CD4-positive, alpha-beta T cell treated with Interleukin-2 at 100 ng/mL for 4 hours (primary cell): ENCODE data around the gene JOSD1.
"Not testable (repeated sequence)": the region's sequence is repeated elsewhere in the genome, so short reads cannot be mapped to it uniquely, and the experiment has no call there.

Source experiments
- DNase-seq: peaks from one replicate; pipeline ENCODE4 v3.0.0-alpha.2; 2020; ENCODE audit warnings: low spot score

JOSD1 gene

GRCh38 chr22:38684895-38685294 lies 15.8 kb downstream of the JOSD1 start:
- no peak for DNase-seq

GRCh38 chr22:38681582-38682335 lies 19.0 kb downstream of the JOSD1 start, which contains the start of gene TOMM22:
TOMM22 (plus strand) TSS chr22:38681957; CDS start chr22:38681979, 22 bp downstream.
- DNase-seq = peak; percentile 85

- DNase-seq = no peak
Observed at GRCh38 chr22:38675833-38676232, 24.9 kb downstream of the JOSD1 start.

GRCh38 chr22:38674888-38675287 lies 25.9 kb downstream of the JOSD1 start:
- DNase-seq = no peak

GRCh38 chr22:38657045-38657909 lies 43.5 kb downstream of the JOSD1 start:
- DNase-seq = peak; percentile 26

GRCh38 chr22:38656256-38657044 lies 44.3 kb downstream of the JOSD1 start, which contains the start of the genes CBY1 and FAM227A:
CBY1 (plus strand) TSS chr22:38656638; CDS start chr22:38668055, 11,417 bp downstream.
FAM227A (minus strand) TSS chr22:38656392; CDS start chr22:38650168, 6,224 bp downstream.
- DNase-seq = peak; percentile 87

GRCh38 chr22:38655519-38656255 lies 45.1 kb downstream of the JOSD1 start:
- DNase-seq = no peak

- DNase-seq = no peak
Observed at GRCh38 chr22:38653741-38654140, 47.0 kb downstream of the JOSD1 start.

GRCh38 chr22:38652859-38653258 lies 47.9 kb downstream of the JOSD1 start:
- no peak for DNase-seq

- no peak for DNase-seq
Observed at GRCh38 chr22:38649841-38650522, 50.8 kb downstream of the JOSD1 start.

GRCh38 chr22:38645430-38645829 lies 55.3 kb downstream of the JOSD1 start:
- no peak for DNase-seq

- DNase-seq = not testable (repeated sequence)
Observed at GRCh38 chr22:38644245-38644644, 56.5 kb downstream of the JOSD1 start.

GRCh38 chr22:38641476-38642040 lies 59.2 kb downstream of the JOSD1 start:
- no peak for DNase-seq

GRCh38 chr22:38638728-38639127 lies 62.0 kb downstream of the JOSD1 start:
- DNase-seq = no peak

GRCh38 chr22:38638216-38638615 lies 62.5 kb downstream of the JOSD1 start:
- no peak for DNase-seq
